Measurements from ENCODE around the gene LRRC8D.

The LRRC8D gene

DNA sequence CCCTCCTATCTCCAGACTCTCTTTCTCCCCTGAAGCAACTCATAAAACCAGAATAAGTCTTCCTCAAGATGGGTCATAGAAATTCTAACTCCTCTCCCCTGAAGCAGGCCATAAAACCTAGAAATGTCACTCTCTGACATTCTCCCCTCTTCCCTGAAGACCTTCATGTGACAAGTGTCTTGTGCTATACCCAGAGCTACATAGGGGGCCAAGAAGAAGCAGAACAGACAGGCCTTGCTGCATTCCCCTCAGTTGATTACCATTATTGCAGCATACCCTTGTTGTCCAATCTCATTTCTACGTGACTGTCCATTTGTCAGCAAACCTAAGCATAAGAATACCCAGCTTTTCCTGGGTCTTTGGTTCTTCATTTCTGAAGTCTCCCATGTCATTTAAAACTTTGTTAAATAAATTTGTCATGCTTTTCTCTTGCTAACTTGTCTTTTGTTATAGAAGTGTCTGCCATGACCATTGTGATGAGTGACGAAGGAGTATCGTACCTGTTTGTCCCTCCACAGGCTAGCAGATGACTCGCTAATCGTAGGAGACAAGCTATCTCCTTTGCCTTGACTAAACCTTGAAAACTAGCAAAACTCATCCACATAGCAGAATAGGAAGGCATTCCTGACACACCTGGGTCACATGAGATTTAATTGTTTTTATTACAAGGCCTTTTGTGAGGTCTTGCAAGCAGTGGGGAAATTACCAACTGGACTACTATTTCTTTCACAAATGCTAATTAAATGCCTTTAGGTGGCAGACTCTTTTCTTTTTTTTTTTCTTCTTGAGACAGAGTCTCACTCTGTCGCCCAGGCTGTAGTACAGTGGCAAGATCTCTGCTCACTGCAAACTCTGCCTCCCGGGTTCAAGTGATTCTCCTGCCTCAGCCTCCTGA lies 134.7 kb downstream of the LRRC8D start:
- no peak for DNase-seq (ENCODE audit: low spot score)
- TF ChIP-seq, protein P1, sequence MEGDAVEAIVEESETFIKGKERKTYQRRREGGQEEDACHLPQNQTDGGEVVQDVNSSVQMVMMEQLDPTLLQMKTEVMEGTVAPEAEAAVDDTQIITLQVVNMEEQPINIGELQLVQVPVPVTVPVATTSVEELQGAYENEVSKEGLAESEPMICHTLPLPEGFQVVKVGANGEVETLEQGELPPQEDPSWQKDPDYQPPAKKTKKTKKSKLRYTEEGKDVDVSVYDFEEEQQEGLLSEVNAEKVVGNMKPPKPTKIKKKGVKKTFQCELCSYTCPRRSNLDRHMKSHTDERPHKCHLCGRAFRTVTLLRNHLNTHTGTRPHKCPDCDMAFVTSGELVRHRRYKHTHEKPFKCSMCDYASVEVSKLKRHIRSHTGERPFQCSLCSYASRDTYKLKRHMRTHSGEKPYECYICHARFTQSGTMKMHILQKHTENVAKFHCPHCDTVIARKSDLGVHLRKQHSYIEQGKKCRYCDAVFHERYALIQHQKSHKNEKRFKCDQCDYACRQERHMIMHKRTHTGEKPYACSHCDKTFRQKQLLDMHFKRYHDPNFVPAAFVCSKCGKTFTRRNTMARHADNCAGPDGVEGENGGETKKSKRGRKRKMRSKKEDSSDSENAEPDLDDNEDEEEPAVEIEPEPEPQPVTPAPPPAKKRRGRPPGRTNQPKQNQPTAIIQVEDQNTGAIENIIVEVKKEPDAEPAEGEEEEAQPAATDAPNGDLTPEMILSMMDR (IDR thresholded peaks at IDR 0.05; ENCODE audit: extremely low read depth, missing control alignments): no peak

DNA sequence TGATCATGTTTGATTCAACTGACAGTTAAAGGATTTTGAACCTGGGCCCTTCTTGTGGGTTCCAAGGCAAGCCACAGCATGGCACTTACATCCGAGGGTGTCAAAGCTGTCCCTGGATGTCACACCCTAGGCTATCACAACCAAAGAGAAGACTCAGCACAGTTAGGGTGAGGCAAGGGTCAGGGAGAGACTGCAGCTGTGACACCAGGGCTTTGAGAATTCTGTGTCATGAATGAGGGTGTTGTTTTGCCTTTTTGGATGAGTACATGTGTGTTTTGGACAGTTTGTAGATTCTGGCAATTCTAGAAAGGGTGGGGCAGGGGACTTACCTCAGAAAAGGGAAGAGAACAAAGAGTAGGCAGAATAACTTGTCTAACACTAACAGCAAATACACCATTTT lies 136.3 kb downstream of the LRRC8D start:
- TF ChIP-seq, protein P1 (IDR thresholded peaks at IDR 0.05; ENCODE audit: extremely low read depth, missing control alignments): no peak
- no peak for DNase-seq (ENCODE audit: low spot score)

DNA sequence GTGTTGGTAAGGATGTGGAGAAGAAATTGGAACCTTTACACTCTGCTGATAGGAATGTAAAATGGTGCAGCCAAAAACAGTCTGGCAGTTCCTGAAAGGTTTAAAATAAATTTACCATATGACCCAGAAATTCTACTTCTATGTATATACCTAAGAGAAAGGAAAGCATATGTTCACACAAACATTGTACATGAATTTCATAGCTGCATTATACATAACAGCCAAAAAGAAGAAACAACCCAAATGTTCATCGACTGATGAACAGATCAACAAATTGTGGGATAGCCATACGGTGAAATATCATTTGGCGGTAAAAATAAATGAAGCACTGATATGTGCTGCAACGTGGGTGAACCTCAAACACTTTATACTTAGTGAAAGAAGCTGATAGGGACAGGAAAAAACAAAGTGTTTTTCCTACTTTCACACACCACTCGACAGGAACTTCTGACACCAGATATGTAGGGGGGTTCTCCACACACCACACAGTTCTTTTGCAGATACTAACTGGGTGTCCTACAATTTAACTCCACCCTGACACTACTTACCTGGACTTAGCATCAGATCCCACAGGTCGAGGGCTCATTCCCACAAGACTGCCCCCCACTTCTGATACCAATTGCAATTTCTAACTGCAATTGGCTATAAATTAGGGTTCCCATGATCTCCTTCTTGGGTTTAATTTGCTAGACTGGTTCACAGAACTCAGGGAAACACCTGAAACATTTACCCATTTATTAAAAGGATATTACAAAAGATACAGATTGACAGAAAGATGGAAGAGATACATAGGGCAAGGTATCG lies 138.2 kb downstream of the LRRC8D start:
- no peak for DNase-seq (ENCODE audit: low spot score)
- TF ChIP-seq, protein P1 (IDR thresholded peaks at IDR 0.05; ENCODE audit: extremely low read depth, missing control alignments): no peak

DNA sequence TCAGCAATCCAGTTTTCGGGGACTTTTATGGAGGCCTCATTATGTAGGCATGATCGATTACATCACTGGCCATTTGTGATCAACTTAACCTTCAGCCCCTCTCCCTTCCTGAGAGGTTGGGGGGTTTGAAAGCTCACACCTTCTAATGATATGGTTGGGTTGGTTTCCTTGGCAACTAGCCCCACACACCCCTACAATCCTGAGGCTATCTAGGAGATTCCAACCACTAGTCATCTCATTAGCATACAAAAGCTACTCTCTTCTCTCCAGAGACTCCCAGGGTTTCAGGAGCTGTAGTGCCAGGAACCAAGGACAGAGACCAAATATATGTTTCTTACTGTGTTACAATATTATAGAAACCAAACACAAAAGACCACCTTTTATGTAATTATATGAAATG lies 138.9 kb downstream of the LRRC8D start:
- DNase-seq (ENCODE audit: low spot score): no peak
- TF ChIP-seq, protein P1 (IDR thresholded peaks at IDR 0.05; ENCODE audit: extremely low read depth, missing control alignments): no peak

DNA sequence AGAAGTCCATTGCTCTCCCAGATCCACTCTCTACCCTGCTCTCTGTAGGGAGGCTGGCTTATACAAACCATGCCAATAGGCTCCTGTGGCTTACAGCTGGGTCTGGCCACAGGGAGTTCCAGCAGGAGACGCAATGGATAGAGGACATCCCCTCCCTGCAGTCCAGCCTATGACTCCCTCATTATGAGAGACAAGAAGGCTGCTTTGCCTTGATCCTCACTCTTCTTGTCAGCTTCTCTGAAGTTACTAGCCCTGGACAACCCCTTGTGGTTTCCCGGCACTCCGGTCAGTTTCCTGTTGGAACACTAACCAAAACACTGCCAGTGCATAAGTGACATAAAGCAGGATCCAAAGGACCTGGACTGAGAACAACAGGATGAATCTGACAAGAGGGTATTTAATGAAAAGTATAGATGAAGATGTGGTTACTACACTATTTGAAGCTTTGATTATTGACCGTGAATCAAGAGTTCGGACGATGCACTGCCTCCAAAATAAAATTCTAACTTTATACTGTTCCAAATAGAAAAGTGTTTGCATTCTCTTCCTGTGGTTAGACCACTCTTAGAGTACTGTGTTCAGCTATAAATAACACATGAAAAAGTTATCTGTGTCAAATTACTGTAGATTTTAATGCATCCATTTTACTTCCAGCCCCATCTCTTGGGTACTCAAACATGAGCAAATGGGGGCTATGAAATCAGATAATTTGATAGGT lies 141.4 kb downstream of the LRRC8D start:
- TF ChIP-seq, protein P1 (IDR thresholded peaks at IDR 0.05; ENCODE audit: extremely low read depth, missing control alignments): no peak
- no peak for DNase-seq (ENCODE audit: low spot score)

DNA sequence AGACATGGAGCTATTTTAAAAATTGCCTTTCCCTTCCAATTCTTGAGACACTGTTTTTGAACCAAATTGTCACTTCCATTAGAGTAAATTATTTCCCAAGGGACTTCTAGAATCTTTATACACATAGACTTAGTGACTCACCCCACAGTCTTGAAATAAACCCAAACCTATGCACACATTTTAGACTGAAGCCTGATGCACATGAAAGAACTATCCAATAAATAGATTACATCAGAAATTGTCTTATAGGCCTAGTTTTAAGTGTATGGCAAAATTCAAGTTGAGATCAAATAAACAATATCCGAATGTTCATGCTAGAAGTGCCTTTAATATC lies 141.9 kb downstream of the LRRC8D start:
- DNase-seq (ENCODE audit: low spot score): no peak
- TF ChIP-seq, protein P1 (IDR thresholded peaks at IDR 0.05; ENCODE audit: extremely low read depth, missing control alignments): no peak

All from GM20000 (cell line).